ENCODE measurements around the gene XPO6.
"Not testable (repeated sequence)": the region's sequence is repeated elsewhere in the genome, so short reads cannot be mapped to it uniquely, and the experiment has no call there.

Gene XPO6

DNA sequence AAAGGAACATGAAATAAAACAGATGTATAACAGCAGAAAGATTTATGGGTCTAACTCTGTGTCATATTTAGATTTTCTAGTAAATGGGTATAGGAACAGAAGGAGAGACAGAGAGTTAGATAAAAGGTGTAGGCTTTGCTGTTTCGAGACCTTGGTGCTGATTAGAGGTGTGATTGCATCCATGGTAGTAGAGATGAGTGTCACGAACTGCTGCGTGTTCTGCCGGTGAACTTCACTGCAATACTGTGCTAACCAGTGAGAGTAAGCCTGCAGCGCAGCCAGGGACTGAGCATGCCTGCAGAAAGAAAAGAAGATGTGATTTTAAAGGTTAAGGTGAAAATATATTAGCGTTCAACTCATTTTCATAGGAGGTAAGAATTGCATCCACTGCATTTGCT, 94.6 kb downstream of the XPO6 start:
- no peak for DNase-seq (ENCODE audit: low read depth in 2 of 3, low spot score in 2 of 3)

GRCh38 chr16:28115866-28116265, 95.9 kb downstream of the XPO6 start:
- not testable (repeated sequence) for DNase-seq (ENCODE audit: low read depth in 2 of 3, low spot score in 2 of 3)

- DNase-seq (ENCODE audit: low read depth in 2 of 3, low spot score in 2 of 3): peak in 1 of 3 experiments; percentile 18
Observed at GRCh38 chr16:28112908-28113307, 98.9 kb downstream of the XPO6 start.

DNA sequence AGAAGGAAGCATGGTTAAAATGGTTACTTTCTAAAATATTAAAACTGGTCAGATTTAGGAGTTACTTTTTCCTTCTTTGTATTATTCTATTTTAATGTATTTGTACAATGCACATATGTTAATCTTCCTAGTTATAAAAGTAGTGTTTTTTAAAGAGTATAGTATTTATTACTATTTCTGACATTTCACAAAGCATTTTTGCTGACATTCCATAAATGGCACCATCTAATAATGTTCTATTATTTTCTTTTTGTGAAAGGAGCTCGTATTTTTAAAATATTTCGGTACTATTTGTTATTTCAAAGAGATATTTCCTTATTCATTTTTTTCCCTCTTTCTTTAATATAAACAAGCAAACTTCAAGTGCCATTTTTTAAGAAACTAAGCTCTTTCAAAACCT, 100.8 kb downstream of the XPO6 start:
- no peak for DNase-seq (ENCODE audit: low read depth in 2 of 3, low spot score in 2 of 3)

DNA sequence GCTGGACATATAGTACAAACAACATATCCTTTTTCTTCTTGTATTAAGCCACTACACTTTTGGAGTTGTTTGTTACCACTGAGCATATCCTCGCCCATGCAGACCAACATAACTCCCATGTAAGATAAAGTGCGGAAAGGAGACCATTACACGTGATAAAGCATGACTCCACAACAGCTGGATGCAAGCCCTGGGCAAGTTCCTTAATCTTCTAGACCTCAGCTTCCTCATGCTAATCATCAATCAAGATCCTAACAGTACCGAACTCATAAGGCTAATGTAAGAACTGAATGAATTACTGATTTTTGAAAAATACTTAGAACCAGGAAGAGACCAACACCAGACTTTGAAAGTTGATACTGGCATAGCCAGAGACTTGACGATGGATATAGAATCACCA, 101.3 kb downstream of the XPO6 start:
- no peak for DNase-seq (ENCODE audit: low read depth in 2 of 3, low spot score in 2 of 3)

DNA sequence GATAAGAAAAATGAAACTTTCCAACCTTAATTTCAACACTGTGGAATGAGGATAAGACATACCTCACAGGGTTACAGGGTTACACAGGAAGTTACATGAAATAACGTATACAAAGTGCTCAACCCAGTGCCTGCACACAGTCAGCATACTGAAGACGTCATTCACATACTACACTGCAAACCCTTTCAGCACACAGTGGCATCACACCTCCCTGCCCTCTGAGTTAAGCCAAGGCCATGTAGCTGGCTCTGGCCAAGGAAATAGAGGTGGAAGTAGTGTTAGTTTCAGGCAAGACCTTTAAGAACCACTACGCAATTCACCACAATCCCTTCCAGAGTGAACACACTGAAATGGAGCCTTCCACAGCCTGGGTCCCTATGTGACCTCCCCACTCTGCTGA, 101.7 kb downstream of the XPO6 start:
- DNase-seq (ENCODE audit: low read depth in 2 of 3, low spot score in 2 of 3): no peak

DNA sequence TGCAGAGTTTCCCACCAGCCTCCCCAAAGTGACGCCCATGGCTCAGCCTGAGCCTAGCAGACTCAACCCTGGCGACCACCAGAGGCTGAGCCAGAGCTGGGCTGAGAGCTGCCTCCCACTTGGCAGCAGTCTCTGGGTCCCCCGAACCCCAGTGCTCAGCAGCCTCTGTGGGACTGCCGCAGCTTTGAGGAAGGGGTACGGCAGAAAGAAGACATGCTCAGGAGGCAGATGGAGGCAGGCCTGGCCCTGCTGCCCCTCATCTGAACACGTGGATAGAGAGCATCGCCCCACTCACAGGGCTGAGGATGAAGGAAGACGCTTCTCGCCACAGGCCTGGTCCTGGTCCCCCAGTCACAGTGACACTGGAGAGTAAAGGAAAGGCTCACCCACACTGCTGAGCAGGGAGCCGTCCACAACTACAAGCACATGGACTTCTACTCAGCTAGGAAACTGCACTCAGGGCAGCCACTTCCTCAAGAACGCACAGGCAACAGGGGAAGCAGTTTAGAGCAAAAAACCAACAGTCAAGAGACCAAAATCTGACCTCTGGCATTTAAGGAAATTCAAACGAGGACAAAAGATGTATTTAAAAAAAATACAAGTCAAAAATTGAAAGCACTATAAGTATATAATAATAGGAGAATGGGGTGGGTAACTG, 103.0 kb downstream of the XPO6 start:
- no peak for DNase-seq (ENCODE audit: low read depth in 2 of 3, low spot score in 2 of 3)

GRCh38 chr16:28107232-28107631, 104.5 kb downstream of the XPO6 start:
- DNase-seq (ENCODE audit: low read depth in 2 of 3, low spot score in 2 of 3): no peak

GRCh38 chr16:28106467-28107215, 105.1 kb downstream of the XPO6 start:
- DNase-seq (ENCODE audit: low read depth in 2 of 3, low spot score in 2 of 3): no peak

DNA sequence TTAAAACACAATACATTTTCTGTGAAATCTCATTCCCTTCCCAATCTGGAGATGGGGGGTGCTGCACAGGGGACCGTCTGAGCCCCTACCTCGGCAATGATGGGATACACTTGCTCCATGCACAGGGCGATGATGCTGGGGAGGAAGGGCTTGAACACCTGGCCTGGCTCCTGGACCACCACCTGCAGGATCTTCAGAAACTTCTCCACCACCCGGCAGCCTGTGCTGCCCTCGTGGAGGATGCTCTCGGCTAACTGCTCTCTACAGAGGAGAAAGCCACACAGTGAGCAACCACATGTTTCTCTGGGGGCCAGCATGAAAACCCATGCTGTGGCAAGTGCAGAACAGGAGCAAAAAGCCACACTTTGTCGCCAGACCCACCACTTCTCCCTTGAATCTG, 105.8 kb downstream of the XPO6 start:
- DNase-seq (ENCODE audit: low read depth in 2 of 3, low spot score in 2 of 3): no peak

DNA sequence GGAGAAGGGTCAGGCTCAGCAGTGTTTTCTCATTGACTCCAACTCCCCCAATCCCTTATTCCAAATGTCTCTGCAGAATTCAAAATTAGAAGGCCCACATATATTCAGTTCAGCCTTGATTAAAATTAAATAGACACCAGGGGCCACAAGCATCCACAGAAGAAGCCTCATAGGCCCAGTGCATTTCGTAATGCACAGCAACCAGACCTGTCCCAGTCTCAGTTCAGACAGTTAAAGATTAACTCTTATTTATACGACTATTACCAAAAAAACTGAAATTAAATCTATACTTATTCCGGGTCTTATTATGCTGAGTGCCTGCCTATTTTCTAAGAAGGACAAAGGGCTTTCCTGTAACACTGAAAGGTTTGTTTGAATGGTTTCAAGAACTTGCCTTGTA, 106.5 kb downstream of the XPO6 start:
- no peak for DNase-seq (ENCODE audit: low read depth in 2 of 3, low spot score in 2 of 3)

DNA sequence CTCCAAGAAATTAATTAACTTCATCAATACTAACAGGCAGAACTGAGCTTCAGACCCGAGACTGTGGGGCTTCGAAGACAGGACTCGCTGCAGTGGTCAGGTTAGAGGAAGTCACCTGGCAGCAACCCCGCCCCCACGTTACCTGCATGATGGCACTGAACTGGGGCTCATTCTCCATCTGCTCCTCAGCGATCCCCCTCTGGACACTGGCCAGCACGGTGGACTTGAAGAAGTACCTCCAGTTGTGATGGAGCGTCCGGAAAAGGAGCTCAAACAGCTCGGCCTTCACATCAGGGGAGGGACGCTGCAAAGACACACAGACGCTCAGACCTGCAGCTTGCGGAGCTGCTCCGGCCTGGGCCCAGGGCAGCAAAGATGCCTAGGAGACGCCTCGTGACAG, 107.4 kb downstream of the XPO6 start:
- DNase-seq (ENCODE audit: low read depth in 2 of 3, low spot score in 2 of 3): no peak

DNA sequence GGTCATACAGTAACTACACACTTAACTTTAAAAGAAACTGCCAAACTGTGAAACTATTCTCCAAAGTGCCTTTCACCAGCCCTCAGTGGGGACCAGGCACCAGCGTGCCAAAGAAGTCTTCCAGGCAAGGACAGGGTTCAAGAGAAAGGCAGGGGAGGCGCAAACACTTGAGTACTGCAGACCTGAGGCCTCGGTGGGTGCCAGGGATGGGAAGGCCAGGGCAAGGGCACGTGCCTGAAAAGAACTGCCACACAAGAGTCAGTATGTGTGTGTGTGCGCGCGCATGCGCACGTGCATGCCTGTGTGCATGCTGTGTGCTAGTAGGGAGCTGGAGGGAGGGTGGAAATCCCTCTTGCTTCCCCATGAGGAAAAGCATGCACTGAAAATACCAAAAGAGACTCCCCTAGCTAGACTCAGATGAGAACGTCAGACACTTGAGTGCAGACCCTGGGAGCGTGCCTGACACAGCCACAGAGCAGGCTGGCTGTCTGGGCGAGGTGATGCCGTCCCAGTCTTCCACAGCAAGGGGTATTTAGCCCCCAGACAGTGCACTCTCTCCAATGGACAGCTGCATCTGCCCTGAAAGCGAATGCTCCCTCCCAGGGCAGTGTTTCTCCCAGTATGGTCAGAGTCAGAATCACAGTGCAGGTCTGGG, 108.1 kb downstream of the XPO6 start:
- no peak for DNase-seq (ENCODE audit: low read depth in 2 of 3, low spot score in 2 of 3)

DNA sequence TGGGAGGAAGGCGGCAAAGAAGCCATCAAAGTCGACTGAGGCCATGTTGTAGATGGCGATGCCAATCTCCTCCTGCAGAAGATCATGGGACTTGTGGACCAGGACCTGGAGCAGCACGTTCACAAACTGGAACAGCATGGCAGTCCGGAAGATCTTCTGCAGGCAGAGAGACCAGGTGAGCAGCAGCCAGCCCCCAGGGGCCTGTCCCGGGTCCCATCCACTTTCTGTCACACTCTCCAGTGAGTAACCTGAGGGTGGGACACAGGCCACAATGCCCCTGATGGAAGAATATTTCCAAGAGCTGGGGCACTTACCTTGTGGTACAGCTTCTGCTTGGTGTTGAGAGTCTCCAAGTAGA, 110.3 kb downstream of the XPO6 start:
- DNase-seq (ENCODE audit: low read depth in 2 of 3, low spot score in 2 of 3): no peak

- DNase-seq (ENCODE audit: low read depth in 2 of 3, low spot score in 2 of 3): no peak
Observed at GRCh38 chr16:28100810-28101532, 110.8 kb downstream of the XPO6 start.

GRCh38 chr16:28098959-28099945, 112.5 kb downstream of the XPO6 start:
- no peak for DNase-seq (ENCODE audit: low read depth in 2 of 3, low spot score in 2 of 3)

DNA sequence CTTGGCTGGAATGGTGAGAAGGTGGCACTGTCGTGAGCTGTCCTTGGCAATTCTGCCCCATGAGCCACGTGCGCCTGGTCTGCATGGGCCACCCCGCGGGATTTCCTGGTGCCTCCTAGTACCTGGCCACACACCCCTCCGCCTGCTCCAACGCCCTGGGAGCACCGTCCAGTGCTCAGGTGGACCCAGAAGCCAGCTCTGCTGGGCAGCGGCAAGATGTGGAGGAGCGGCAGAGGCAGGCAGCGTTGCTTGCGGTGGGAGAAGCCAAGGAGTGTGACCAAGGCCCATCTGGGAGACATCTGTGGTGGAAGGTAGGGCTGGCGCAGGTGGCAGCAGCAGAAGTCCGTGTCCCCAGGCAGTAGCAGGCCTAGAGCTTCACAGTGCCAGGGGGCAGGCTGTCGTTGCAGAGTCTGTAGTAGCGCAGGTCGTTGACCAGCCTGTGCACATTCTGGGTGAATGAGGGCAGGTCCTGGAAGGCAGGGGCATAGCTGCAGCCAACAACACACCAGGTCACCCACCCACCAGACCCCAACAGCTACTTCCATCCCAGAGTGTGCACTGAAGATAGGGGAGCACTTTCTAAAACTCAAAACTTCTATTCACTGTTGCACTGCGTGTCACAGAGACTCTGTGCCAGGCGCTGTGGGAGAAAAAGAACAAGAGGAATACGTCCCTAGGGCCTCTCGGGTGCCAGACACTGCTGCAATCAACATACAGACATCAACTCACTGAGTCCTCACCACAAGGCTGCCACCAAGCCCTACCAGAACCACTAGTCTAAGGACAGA, 113.4 kb downstream of the XPO6 start:
- no peak for DNase-seq (ENCODE audit: low read depth in 2 of 3, low spot score in 2 of 3)

DNA sequence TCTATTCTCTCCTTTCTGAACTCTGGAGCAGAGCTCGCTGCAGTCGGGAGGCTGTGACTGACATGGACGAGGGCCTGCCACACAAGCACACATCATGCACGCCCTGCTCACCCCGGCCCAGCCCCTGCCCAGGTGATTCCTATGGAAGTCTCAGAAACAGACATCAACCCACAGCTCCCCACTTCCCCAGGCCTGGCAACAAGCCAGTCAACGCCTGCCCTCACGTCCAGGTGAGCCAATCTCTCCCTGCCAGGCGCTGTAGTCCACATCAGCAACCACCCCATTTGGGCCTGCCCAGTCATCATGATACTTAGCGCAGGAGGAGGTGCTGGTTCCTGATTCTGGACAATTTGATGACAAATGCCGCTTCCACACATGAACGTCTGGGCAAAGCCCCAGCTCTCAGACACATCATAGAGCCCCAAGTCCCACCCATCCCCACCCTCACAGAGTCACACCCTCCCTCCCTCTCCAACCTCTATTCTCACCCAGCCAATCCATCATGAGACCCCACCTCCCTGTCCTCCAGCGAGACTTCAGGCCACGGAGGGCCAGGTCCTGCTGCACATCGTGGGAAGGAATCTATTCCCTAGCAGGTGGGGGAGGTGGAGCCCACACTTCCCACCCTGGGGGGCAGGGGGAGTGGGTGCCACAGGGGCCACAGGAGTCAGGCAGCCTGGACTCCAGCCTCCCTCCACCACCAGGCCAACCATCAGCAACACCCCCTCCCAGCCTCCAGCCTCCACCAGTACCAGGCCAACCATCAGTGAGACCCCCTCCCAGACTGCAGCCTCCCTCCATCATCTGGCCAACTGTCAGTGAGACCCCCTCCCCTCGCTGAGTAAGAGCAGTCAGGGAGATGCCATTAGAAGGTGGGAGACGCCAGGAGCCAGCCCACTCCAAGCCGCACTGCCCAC, 114.5 kb downstream of the XPO6 start:
- DNase-seq (ENCODE audit: low read depth in 2 of 3, low spot score in 2 of 3): no peak

GRCh38 chr16:28093385-28093725, 118.4 kb downstream of the XPO6 start:
- no peak for DNase-seq (ENCODE audit: low read depth in 2 of 3, low spot score in 2 of 3)

Data from activated CD8-positive, alpha-beta memory T cell treated with anti-CD3 and anti-CD28 coated beads for 48 hours (primary cell).